NCI-H1105 (cell line): ENCODE data around the gene CISD3.

Experiments
- DNase-seq: peaks from one replicate; lab custom pipeline; 2025; lab: John Stamatoyannopoulos, UW

The CISD3 gene

DNA sequence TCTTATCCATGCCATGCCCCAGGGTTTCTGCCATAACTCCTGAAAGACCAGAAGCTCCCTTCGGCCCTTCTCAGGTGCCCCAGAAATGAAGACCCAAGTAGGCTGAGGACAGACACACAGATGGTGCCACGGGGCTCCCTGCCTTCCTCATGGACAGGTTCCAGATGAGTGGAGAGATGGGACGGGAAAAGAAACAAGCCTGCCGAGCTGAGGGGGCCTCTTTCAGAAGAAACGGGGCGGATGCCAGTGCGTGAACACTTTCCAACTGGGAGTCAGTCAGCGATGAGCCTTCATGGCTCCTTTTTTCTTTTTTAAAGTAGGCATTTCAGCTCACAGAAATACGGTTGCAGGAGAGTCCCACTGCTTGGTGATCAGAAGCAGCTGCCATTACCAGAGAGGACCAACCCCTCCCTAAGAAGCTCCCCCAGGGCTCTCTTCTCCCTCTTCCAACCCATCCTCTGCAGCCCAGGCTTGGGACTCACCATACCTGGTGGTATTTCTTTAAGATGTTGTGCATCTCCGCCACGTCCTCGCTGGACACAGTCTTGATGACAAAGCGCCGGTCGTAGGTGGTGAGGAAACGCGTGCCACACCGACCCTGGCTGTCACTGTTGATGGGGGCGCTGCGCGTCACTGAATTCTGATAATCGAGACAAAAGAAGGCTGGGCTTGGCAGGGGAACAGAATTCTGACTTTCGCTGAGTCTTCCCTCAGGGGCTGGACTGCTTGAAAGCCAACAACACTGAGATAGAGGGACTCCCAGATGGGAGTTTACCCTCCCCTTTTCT is 50.0 kb downstream of the CISD3 start:
- DNase-seq = no peak

DNA sequence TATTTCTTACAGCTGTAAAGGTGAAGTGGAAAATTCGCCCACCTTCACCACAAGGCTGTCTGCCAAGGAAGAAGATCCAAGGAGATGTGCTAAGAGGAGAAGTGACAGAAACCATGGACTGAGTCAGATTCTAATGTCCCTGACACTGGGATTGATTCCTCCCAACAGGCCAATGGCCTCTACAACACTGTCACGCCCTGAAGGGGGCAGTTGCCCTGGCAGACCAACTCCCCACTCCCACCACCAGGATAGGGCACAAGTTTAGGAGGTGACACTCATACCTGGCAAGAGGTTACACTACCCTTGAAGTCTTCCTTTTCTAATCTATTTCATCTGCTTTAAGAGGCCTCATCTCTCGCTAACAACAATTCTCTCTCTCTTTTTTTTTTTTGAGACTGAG is 53.1 kb downstream of the CISD3 start:
- no peak for DNase-seq
